GM12878 (cell line): ENCODE results near the gene DLGAP5. TPM values are rescaled to one million over a fixed set of nuclear protein-coding genes. Genes with fewer than 3 reads are reported as not detected.

Experiments
- ATAC-seq: fragments of 200-7000 bp; cut with Tn5 transposase; 3 replicates; pipeline ENCODE4 v1.9.1; 2020; ENCODE audit warnings: mild to moderate bottlenecking, moderate library complexity
- BruUV-seq: library from RNA; stranded (reverse); fragments of 400-500 nt; replicated peaks from 2 replicates; lab custom pipeline; 2021; lab: Mats Ljungman, UMichigan
- CTCF ChIA-PET: fragments of 300-600 bp; sonication (Branson Sonifier 250); formaldehyde crosslinking; extraction: SDS; loops from one replicate; lab custom pipeline; 2021; ENCODE audit warnings: inconsistent platforms; lab: Yijun Ruan, JAX
- POLR2A ChIA-PET: fragments of 350-600 bp; formaldehyde crosslinking; extraction: SDS; loops from one replicate; lab custom pipeline; 2021; ENCODE audit warnings: inconsistent platforms; lab: Charles Lee
- RAD21 ChIA-PET: fragments of 300-600 bp; sonication (Branson Sonifier 250); formaldehyde crosslinking; loops from one replicate; lab custom pipeline; 2023; ENCODE audit warnings: antibody characterized with exemption; ENCODE audit not compliant: unreplicated experiment; lab: Charles Lee
- SMC1A ChIA-PET: fragments of 300-600 bp; sonication (Branson Sonifier 250); formaldehyde crosslinking; loops from one replicate; lab custom pipeline; 2023; ENCODE audit not compliant: unreplicated experiment, uncharacterized antibody; lab: Charles Lee
- DNase-seq: peaks from one replicate; pipeline ENCODE4 v3.0.0-alpha.2; 2011; ENCODE audit warnings: low read depth, low spot score
- FAIRE-seq: peaks from 3 replicates; lab custom pipeline; 2011; peaks lifted over from hg19 to GRCh38; lab: Jason Lieb, UNC
- H2AFZ ChIP-seq: 2 replicates; pipeline ENCODE4 v1.6.0; 2011; ENCODE audit warnings: low read depth, low read length, control low read depth; ENCODE audit not compliant: control insufficient read depth
- H3K27ac ChIP-seq: 2 replicates; pipeline ENCODE4 v1.5.1; 2011; ENCODE audit warnings: control low read depth; ENCODE audit not compliant: control insufficient read depth, insufficient read depth
- H3K27me3 ChIP-seq, 2 experiments: replicated peaks in 1 of 2; 2 replicates each; pipeline versions ENCODE4 v1.6.0 to v1.6.1; 2011; ENCODE audit warnings: low read length in 1 of 2; ENCODE audit not compliant: control insufficient read depth in 2 of 2, insufficient read depth in 2 of 2
- H3K36me3 ChIP-seq, 2 experiments: 2 replicates each; pipeline ENCODE4 v1.5.1; 2011; ENCODE audit warnings: low read length in 1 of 2; ENCODE audit not compliant: control insufficient read depth in 2 of 2, insufficient read depth in 2 of 2
- H3K4me1 ChIP-seq: 2 replicates; pipeline ENCODE4 v1.6.1; 2011; ENCODE audit warnings: mild to moderate bottlenecking, low read length, moderate library complexity, mixed read lengths; ENCODE audit not compliant: control insufficient read depth, insufficient read depth
- H3K4me2 ChIP-seq: 2 replicates; pipeline ENCODE4 v1.6.0; 2011; ENCODE audit warnings: control low read depth; ENCODE audit not compliant: control insufficient read depth, insufficient read depth
- H3K4me3 ChIP-seq: fragments of 200-600 bp; sonication (generic); 2 replicates; pipeline ENCODE4 v1.5.1; 2016
- H3K79me2 ChIP-seq: 2 replicates; pipeline ENCODE4 v1.6.0; 2011; ENCODE audit warnings: low read length; ENCODE audit not compliant: control insufficient read depth, insufficient read depth
- H3K9ac ChIP-seq: 2 replicates; pipeline ENCODE4 v1.8.0; 2011; ENCODE audit warnings: low read length, control low read depth, mixed read lengths; ENCODE audit not compliant: control insufficient read depth, insufficient read depth
- H3K9me3 ChIP-seq: replicated peaks from 3 replicates; pipeline ENCODE4 v1.5.1; 2011; ENCODE audit warnings: mild to moderate bottlenecking, low read length; ENCODE audit not compliant: control insufficient read depth, insufficient read depth
- H4K20me1 ChIP-seq: 2 replicates; pipeline ENCODE4 v1.6.0; 2011; ENCODE audit not compliant: control insufficient read depth, insufficient read depth
- ASH2L ChIP-seq: fragments of 300-600, 200-600 bp; sonication (generic); IDR thresholded peaks from 2 replicates; pipeline ENCODE4 v1.6.1; 2017; ENCODE audit warnings: low read depth, mild to moderate bottlenecking, borderline replicate concordance
- ATF7 ChIP-seq: fragments of 450-650 bp; IDR thresholded peaks from 2 replicates; pipeline ENCODE4 v1.6.1; 2016; ENCODE audit warnings: low read depth, mild to moderate bottlenecking
- CHD1 ChIP-seq: IDR thresholded peaks from 2 replicates; pipeline ENCODE4 v1.6.1; 2012; ENCODE audit warnings: low read depth, low read length, improper control_type of control experiment
- EZH2 ChIP-seq: IDR thresholded peaks from 2 replicates; pipeline ENCODE4 v1.6.1; 2012; ENCODE audit warnings: low read depth, mild to moderate bottlenecking, control low read depth, inconsistent platforms, low read length, borderline replicate concordance; ENCODE audit not compliant: control insufficient read depth
- FOXM1 ChIP-seq: IDR thresholded peaks from 2 replicates; pipeline ENCODE4 v1.6.1; 2012; ENCODE audit warnings: low read depth, mild to moderate bottlenecking, inconsistent platforms, low read length, moderate library complexity
- GATAD2B ChIP-seq: fragments of 450-650 bp; conservative IDR thresholded peaks from 2 replicates; pipeline ENCODE4 v1.6.1; 2017; ENCODE audit warnings: low read depth, mild to moderate bottlenecking, moderate library complexity
- NR2C1 ChIP-seq: fragments of 450-650 bp; IDR thresholded peaks from 2 replicates; pipeline ENCODE4 v1.6.1; 2017; ENCODE audit warnings: antibody characterized with exemption, mild to moderate bottlenecking, moderate library complexity
- WGBS: methylation state at CpG from one replicate; pipeline ENCODE4 v1.1.6; 2016; ENCODE audit warnings: low lambda C conversion rate; ENCODE audit not compliant: insufficient replicate concordance, insufficient coverage; ENCODE audit errors: missing lambda C conversion rate; 5-methylcytosine and 5-hydroxymethylcytosine counted together
- in situ Hi-C: fragments of 300-500 bp; cut with MboI; formaldehyde crosslinking; loops from 9 replicates; pipeline ENCODE4 v1.14.3; 2018; ENCODE audit warnings: mixed read lengths
- intact Hi-C: fragments of 100-400 bp; cut with micrococcal nuclease; formaldehyde crosslinking; loops from one replicate; pipeline ENCODE4 v1.14.2; 2022; ENCODE audit not compliant: unreplicated experiment
- polyA plus RNA-seq, 11 experiments: library from polyadenylated mRNA; depleted of rRNA in 4 of 11; unstranded in 6 of 11; stranded (reverse) in 5 of 11; fragments of >200 nt; fragmentation: Nextera tagmentation in 4 of 11; fragmentation: Illumina TruSeq in 1 of 11; extraction: Ambion mirVana in 4 of 11; extraction: Trizol in 1 of 11; gene quantifications; 1 replicate in 1 of 11; 2 replicates in 10 of 11; pipeline versions ENCODE4 v1.2.1 to v1.2.3, GENCODE V29; 2011 to 2016; ENCODE audit warnings: inconsistent platforms in 2 of 11, missing spikeins in 2 of 11, low read depth in 1 of 11
- total RNA-seq, 4 experiments: library from RNA; depleted of rRNA in 3 of 4; stranded (reverse); fragments of >200 nt in 3 of 4; fragmentation: Illumina TruSeq in 1 of 4; extraction: Trizol in 1 of 4; gene quantifications; 2 replicates each; pipeline versions ENCODE4 v1.2.1 to v1.2.3, GENCODE V29; 2013 to 2021
- TF ChIP-seq, protein P1 (sequence below): IDR thresholded peaks from 2 replicates; pipeline ENCODE4 v1.6.1; 2011; ENCODE audit warnings: borderline replicate concordance, low read depth, mild to moderate bottlenecking, moderate library complexity, mixed read lengths, low read length; ENCODE audit not compliant: insufficient read depth; ENCODE audit errors: extremely low read length
- TF ChIP-seq, protein P2 (sequence below), 3 experiments: IDR thresholded peaks in 2 of 3; conservative IDR thresholded peaks in 1 of 3; 2 replicates each; pipeline ENCODE4 v1.5.1; 2011; ENCODE audit warnings: low read depth in 3 of 3, low read length in 3 of 3, mild to moderate bottlenecking in 3 of 3, control low read depth in 2 of 3, moderate library complexity in 2 of 3, inconsistent platforms in 1 of 3, mixed read lengths in 1 of 3; ENCODE audit not compliant: control insufficient read depth in 2 of 3, insufficient read depth in 1 of 3; ENCODE audit errors: extremely low read depth in 1 of 3
- TF ChIP-seq, protein P3 (sequence below): IDR thresholded peaks from 2 replicates; pipeline ENCODE4 v1.6.1; 2011; ENCODE audit warnings: mild to moderate bottlenecking, low read depth, low read length, moderate library complexity; ENCODE audit not compliant: insufficient replicate concordance

The DLGAP5 gene
- total and polyA plus RNA-seq, 10 of the 15 experiments (the other 5 are each of a cell fraction or from before 2014, with no cell fraction given): 40.9 to 106 (median 67.6) TPM

DNA sequence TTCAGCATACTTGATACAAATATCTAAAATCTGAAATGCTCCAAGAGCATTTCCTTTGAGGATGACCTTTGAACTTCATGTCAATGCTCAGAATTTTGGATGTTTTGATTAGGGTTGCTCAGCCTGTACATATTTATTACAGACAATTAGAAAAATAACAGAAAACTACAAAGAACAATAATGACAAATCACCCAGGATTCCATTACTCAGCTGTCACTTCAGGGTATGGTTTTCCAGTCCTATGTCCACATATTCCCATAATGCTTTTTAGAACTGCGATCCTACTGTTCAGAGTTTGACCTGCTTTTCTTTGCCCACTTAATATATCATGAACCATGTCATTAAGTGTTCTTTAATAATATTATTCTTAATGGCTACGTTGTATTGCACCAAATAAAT, 11.4 kb downstream of the DLGAP5 start:
- no peak for ATAC-seq
- in situ Hi-C loops: no loop called here
- peaks cover 7% of the 10 kb centered on the region for H3K79me2 ChIP-seq
- H3K27me3 ChIP-seq: no peaks in the 10 kb centered on the region
- no peak for DNase-seq
- H3K4me3 ChIP-seq: no peak overlapping the region
- ChIA-PET SMC1A (no interaction called here), RAD21 (no interaction called here), CTCF (interaction anchor here (1.4 kb wide), 2 partner anchors 9 to 26 kb away, joined by 3 read pairs; no protein-coding TSS in a partner anchor), POLR2A (interaction anchor here (0.5 to 0.8 kb wide), 2 partner anchors 11 to 163 kb away, joined by 3 to 7 read pairs; no protein-coding TSS in a partner anchor)
- no peaks in the 10 kb centered on the region for H4K20me1 ChIP-seq
- H3K9ac ChIP-seq: no peak overlapping the region
- peaks cover 16% of the 10 kb centered on the region for H3K4me1 ChIP-seq
- H3K27ac ChIP-seq: peak overlapping the region; percentile 67
- H2AFZ ChIP-seq: peak overlapping the region; percentile 52
- peak overlapping the region; percentile 3; the same call in 1 of the 2 replicates for H3K4me2 ChIP-seq
- 31% methylated on average over 2 of the region's 2 CpGs for WGBS
- no peak for FAIRE-seq
- TF ChIP-seq CHD1: no peak
- peak; percentile 42; the same call in 1 of the 2 replicates for TF ChIP-seq NR2C1
- no peak for TF ChIP-seq EZH2
- TF ChIP-seq ASH2L: no peak
- no peak for TF ChIP-seq GATAD2B
- TF ChIP-seq FOXM1: no peak
- TF ChIP-seq ATF7: no peak
- BruUV-seq: no TSS peak
- intact Hi-C loops: no loop called here
- H3K9me3 ChIP-seq: no peaks in the 10 kb centered on the region
- peaks cover 0 to 17% of the 10 kb centered on the region in 2 experiments; a peak in 2 of 4 replicates for H3K36me3 ChIP-seq

DNA sequence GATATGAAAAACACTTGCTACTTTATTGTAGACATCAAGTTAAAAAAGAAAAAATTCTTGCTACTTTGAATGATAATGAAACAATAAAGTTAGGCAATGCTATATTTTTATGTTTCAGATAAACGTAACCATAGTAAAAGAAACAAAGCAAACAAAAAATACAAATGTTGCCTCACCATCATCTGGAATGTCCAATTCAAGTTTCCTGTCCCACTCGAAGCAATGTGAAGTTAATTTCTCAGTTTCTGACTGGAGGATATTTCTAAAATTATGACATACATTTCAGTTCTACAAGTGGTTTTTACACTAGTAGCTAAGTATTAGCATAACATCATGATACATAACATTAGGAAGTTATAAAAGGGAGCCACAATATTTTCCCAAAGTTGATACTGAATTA, 20.9 kb downstream of the DLGAP5 start:
- no peak for FAIRE-seq
- ChIA-PET SMC1A (interaction anchor here (0.7 to 1.8 kb wide), 5 partner anchors 20 to 98 kb away, joined by 3 to 7 read pairs (median 4); no protein-coding TSS in a partner anchor), RAD21 (interaction anchor here (1.1 kb wide), 1 partner anchor 20 kb away, joined by 3 read pairs; no protein-coding TSS in a partner anchor), POLR2A (interaction anchor here (0.7 kb wide), 1 partner anchor 111 kb away, joined by 4 read pairs; no protein-coding TSS in a partner anchor), CTCF (interaction anchor here (1.1 to 1.8 kb wide), 3 partner anchors 10 to 81 kb away, joined by 3 to 7 read pairs (median 3); no protein-coding TSS in a partner anchor)
- Histone ChIP-seq H3K9me3 (no peaks in the 10 kb centered on the region), H3K9ac (no peak overlapping the region), H3K4me1 (no peaks in the 10 kb centered on the region), H3K27me3 (no peaks in the 10 kb centered on the region), H3K79me2 (no peaks in the 10 kb centered on the region), H3K4me3 (no peak overlapping the region), H3K36me3 (peaks cover 0 to 20% of the 10 kb centered on the region in 2 experiments; a peak in 3 of 4 replicates), H2AFZ (no peak overlapping the region), H3K27ac (no peak overlapping the region), H3K4me2 (no peak overlapping the region), H4K20me1 (no peaks in the 10 kb centered on the region)
- TF ChIP-seq, protein P1, sequence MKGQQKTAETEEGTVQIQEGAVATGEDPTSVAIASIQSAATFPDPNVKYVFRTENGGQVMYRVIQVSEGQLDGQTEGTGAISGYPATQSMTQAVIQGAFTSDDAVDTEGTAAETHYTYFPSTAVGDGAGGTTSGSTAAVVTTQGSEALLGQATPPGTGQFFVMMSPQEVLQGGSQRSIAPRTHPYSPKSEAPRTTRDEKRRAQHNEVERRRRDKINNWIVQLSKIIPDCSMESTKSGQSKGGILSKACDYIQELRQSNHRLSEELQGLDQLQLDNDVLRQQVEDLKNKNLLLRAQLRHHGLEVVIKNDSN: no peak
- TF ChIP-seq, protein P2, sequence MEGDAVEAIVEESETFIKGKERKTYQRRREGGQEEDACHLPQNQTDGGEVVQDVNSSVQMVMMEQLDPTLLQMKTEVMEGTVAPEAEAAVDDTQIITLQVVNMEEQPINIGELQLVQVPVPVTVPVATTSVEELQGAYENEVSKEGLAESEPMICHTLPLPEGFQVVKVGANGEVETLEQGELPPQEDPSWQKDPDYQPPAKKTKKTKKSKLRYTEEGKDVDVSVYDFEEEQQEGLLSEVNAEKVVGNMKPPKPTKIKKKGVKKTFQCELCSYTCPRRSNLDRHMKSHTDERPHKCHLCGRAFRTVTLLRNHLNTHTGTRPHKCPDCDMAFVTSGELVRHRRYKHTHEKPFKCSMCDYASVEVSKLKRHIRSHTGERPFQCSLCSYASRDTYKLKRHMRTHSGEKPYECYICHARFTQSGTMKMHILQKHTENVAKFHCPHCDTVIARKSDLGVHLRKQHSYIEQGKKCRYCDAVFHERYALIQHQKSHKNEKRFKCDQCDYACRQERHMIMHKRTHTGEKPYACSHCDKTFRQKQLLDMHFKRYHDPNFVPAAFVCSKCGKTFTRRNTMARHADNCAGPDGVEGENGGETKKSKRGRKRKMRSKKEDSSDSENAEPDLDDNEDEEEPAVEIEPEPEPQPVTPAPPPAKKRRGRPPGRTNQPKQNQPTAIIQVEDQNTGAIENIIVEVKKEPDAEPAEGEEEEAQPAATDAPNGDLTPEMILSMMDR (IDR thresholded peaks at IDR 0.05 in 2 of 3, conservative IDR thresholded peaks at IDR 0.05 in 1 of 3; ENCODE audit: control insufficient read depth in 2 of 3, extremely low read depth in 1 of 3, insufficient read depth in 1 of 3, low read depth in 3 of 3, low read length in 3 of 3): no peak
- TF ChIP-seq, protein P3, sequence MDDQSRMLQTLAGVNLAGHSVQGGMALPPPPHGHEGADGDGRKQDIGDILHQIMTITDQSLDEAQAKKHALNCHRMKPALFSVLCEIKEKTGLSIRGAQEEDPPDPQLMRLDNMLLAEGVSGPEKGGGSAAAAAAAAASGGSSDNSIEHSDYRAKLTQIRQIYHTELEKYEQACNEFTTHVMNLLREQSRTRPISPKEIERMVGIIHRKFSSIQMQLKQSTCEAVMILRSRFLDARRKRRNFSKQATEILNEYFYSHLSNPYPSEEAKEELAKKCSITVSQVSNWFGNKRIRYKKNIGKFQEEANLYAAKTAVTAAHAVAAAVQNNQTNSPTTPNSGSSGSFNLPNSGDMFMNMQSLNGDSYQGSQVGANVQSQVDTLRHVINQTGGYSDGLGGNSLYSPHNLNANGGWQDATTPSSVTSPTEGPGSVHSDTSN: no peak
- no peak for ATAC-seq
- in situ Hi-C loops (no loop called here), intact Hi-C loops (no loop called here)
- no TSS peak for BruUV-seq
- no peak for DNase-seq
- WGBS: 95% methylated on average over 2 of the region's 2 CpGs
